ENCODE data around the gene TMEM63C. TPM values are rescaled to one million over a fixed set of nuclear protein-coding genes. Genes with fewer than 3 reads are reported as not detected.

Gene TMEM63C
- total RNA-seq, 1 experiment from 2014 or later = 0.57 TPM

DNA sequence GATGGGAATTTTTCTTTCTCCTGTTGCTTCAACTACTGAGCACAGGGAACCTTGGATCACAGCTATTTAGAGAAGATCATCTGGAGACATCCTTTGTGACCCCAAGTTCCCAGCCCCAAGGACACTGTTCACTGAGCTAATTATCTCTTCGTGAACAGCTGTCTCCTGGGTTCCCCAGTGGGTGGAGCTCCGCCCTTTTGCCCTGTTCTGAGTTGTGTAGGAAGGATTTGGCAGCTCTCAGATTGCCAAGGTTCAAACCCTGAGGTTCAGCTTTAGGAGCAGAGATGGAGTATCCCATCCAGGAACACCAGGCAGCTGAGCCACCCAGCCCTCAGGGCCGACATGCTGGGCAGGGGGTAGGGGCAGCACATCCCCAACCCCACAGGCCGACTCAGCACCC, 57.4 kb downstream of the TMEM63C start:
- in situ Hi-C loops (cut with HindIII; ENCODE audit: low pct_unique_long_range_greater_than_20kb, low sequenced_read_pairs) = no loop called here
- no peak for DNase-seq (ENCODE audit: low read depth)

DNA sequence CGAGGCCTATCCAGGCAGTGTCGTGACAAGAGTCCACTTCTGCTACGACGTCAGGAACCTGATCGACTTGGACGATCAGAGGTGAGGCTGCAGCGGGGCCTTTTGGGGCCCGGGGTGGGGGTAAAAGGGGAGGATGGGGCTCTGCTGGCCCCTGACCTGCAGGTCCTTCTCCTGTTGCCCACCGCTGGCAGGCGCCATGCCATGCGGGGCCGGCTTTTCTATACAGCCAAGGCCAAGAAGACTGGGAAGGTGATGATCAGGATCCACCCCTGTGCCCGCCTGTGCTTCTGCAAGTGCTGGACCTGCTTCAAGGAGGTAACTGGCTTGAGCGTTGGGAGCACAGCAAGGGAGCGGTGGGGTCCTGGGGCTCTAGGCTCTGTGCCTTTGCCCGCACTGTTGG, 57.8 kb downstream of the TMEM63C start:
- in situ Hi-C loops (cut with HindIII; ENCODE audit: low pct_unique_long_range_greater_than_20kb, low sequenced_read_pairs) = no loop called here
- no peak for DNase-seq (ENCODE audit: low read depth)

DNA sequence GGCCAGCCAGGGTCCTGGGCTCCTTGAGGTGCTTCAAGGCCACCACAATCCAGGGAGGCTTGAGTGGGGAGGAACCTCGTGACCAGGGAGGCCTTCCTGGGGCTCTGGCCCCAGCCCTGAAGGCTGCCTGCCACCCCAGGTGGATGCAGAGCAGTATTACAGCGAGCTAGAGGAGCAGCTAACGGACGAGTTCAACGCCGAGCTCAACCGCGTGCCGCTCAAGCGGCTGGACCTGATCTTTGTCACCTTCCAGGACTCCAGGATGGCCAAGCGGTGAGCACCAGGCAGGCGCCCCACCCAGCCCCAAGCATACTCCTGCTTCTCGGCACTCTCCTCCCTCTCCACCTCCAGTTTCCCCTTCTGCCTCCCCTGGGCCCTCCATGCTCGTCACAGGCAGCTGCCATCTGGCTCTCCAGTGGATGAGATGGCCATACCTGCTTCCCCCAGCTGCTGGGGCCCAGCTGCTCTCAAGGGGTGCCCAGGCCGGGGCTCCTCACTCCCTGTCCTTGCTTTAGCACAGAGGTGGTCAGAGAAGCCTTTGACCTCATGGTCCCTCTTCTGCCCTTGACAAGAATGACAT, 58.8 kb downstream of the TMEM63C start:
- in situ Hi-C loops (cut with HindIII; ENCODE audit: low pct_unique_long_range_greater_than_20kb, low sequenced_read_pairs) = no loop called here
- DNase-seq (ENCODE audit: low read depth) = no peak

DNA sequence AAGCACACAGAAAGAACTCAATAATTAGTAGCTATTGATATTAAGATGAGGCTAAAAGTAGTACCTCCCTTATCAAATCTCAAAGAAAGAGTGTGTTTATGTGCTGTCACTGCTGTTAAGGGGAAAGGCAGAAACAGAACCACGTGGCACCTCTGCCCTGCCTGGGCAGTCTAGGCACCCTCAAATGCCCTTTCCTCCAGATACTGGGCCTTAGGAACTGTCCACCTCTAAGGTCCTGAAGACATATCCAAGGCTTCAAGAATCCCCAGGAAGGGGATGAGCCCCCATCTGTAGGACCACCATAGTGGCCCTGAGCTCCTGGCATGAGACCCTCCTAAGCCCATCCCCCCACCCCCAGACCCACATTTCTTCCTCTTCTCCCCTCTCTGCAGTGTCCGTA, 60.4 kb downstream of the TMEM63C start:
- in situ Hi-C loops (cut with HindIII; ENCODE audit: low pct_unique_long_range_greater_than_20kb, low sequenced_read_pairs) = no loop called here
- DNase-seq (ENCODE audit: low read depth) = no peak

DNA sequence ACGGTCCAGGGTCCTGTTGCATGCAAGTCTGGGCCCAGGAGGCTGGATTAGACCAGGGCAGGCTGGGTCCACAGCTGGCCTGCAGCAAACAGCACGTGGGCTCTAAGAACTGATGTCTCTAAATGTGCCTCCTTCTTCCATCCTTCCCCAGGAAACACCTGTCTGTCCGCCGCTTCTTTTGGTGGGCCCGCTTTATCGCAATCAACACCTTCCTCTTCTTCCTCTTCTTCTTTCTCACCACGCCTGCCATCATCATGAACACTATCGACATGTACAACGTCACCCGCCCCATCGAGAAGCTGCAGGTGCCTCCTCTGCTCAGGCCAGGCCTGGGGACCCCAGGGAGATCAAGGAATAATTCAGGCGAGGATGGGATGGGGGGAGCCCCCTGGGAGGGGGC, 61.2 kb downstream of the TMEM63C start:
- DNase-seq (ENCODE audit: low read depth) = no peak
- in situ Hi-C loops (cut with HindIII; ENCODE audit: low pct_unique_long_range_greater_than_20kb, low sequenced_read_pairs) = no loop called here

DNA sequence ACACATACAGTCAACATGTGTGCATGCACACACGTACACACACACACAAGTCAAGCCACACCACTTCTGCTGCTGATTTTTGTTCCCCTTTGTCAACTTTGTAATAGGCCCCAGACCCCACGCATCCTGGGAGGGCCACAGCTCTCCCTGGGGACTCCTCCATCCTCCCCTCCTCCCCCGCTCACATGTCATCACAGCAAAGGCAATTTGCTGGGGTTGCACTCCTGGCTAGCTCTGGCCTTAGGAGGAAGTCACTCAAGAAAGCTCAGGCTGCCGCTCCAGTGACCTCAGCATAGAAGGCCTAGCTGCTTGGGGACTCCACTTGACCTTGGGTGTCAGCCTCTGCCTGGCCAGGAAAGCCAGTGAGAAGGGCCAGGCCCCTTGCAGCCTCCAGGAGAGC, 62.3 kb downstream of the TMEM63C start:
- in situ Hi-C loops (cut with HindIII; ENCODE audit: low pct_unique_long_range_greater_than_20kb, low sequenced_read_pairs) = no loop called here
- DNase-seq (ENCODE audit: low read depth) = no peak

DNA sequence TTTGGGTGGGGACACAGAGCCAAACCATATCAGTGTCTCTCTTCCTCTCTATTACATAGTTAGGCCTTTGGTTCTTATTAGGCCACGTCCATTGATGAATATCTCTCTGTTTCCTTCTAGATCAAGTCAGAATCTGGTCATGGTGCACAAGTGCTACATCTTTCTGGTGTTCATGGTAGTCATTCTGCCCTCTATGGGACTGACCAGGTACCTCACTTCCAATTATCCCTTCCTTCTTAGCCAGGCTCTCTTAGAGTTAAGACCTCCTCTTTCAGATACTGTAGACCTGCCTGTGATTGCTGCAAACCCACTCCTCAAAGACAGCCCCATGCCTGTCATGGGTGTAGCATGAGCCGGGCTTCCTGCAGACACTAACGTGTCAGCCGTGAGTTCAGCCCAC, 64.2 kb downstream of the TMEM63C start:
- DNase-seq (ENCODE audit: low read depth) = no peak
- in situ Hi-C loops (cut with HindIII; ENCODE audit: low pct_unique_long_range_greater_than_20kb, low sequenced_read_pairs) = no loop called here

DNA sequence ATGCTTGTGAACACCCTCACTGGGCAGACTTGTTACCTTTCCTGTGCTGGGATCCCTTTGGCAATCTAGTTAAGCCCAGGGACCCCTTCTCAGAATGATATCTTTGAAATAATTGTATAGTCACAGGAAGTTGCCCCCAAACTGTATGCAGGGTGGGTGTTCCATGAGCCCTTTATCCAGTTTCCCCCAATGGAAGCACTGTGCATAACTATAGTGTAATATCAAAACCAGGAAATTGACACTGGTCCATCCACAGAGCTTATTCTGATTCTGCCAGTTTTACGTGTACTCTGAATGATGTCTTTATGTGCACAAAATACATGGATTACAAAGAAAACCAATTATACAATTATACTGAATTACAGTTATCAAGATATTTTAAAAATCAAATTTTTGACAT, 65.2 kb downstream of the TMEM63C start:
- no peak for DNase-seq (ENCODE audit: low read depth)
- in situ Hi-C loops (cut with HindIII; ENCODE audit: low pct_unique_long_range_greater_than_20kb, low sequenced_read_pairs) = no loop called here

DNA sequence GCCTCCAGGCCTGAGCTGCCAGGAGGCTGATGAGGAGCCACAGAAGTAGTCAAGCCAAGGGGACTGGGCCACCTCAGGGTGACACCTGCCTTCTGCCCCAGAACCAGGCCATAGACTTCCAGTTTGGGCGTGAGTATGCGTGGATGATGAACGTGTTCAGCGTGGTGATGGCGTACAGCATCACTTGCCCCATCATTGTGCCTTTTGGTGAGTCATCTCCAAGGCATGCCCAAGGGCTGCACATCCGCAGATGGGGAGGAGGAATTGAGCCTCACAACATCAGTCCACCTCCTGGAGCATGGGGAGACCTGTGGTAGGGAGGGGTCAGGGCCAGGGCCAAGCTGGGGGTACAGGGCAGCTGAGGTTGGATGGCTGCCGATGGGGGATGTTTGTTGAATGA, 67.1 kb downstream of the TMEM63C start:
- DNase-seq (ENCODE audit: low read depth) = no peak
- in situ Hi-C loops (cut with HindIII; ENCODE audit: low pct_unique_long_range_greater_than_20kb, low sequenced_read_pairs) = no loop called here

DNA sequence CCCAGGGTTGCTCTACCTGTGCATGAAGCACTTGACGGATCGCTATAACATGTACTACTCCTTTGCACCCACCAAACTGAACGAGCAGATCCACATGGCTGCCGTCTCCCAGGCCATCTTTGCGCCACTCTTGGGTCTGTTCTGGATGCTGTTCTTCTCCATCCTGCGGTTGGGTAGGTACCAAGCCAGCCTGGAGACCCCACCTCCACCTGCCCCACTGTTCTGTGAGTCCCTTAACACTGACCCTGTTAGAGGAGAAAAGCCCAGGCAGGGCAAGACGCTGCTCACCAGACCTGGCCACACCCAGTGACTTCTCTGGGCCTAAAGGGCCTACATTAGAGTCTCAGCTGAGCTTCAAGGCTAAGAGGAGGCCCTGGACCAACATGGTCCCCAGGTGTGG, 67.7 kb downstream of the TMEM63C start:
- in situ Hi-C loops (cut with HindIII; ENCODE audit: low pct_unique_long_range_greater_than_20kb, low sequenced_read_pairs) = no loop called here
- no peak for DNase-seq (ENCODE audit: low read depth)

DNA sequence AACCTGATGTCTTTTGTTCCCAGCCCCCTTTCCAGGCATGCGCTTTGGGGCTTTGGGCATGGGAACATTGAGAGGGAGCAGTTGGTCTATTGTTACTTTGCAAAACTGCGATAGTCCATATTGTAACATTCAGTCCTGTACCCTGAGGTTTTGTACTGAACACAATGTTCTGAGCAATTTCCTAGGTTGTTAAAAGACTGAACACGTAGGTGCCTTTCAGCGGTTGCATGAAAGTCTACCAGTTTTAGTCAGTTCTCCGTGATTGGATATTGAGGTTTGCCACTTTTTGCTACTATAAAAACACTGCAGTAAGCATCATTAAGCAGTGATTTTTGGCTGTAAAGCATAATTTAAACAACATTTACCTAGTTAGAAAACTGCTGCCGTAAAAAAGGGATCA, 69.3 kb downstream of the TMEM63C start:
- no peak for DNase-seq (ENCODE audit: low read depth)
- in situ Hi-C loops (cut with HindIII; ENCODE audit: low pct_unique_long_range_greater_than_20kb, low sequenced_read_pairs) = no loop called here

DNA sequence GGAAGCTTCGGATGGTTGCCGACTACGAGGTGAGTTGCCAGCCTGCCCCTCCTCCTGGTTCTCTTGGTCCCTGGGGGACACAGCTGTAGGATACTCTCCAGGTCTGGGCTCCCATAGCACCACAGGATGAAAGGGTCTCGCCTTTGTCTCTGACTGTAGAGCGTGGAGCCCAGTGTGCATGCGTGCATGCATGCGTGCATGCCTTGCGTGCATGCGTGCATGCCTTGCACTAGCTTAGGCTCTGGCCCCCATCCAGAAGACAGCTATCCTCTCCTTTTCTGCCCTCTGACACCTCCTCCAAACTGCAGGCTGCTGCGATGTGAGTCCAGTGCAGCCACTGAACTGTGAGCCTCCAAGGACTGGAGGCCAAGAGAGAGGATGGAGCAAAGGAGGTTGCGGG, 70.3 kb downstream of the TMEM63C start:
- in situ Hi-C loops (cut with HindIII; ENCODE audit: low pct_unique_long_range_greater_than_20kb, low sequenced_read_pairs) = no loop called here
- DNase-seq (ENCODE audit: low read depth) = no peak

DNA sequence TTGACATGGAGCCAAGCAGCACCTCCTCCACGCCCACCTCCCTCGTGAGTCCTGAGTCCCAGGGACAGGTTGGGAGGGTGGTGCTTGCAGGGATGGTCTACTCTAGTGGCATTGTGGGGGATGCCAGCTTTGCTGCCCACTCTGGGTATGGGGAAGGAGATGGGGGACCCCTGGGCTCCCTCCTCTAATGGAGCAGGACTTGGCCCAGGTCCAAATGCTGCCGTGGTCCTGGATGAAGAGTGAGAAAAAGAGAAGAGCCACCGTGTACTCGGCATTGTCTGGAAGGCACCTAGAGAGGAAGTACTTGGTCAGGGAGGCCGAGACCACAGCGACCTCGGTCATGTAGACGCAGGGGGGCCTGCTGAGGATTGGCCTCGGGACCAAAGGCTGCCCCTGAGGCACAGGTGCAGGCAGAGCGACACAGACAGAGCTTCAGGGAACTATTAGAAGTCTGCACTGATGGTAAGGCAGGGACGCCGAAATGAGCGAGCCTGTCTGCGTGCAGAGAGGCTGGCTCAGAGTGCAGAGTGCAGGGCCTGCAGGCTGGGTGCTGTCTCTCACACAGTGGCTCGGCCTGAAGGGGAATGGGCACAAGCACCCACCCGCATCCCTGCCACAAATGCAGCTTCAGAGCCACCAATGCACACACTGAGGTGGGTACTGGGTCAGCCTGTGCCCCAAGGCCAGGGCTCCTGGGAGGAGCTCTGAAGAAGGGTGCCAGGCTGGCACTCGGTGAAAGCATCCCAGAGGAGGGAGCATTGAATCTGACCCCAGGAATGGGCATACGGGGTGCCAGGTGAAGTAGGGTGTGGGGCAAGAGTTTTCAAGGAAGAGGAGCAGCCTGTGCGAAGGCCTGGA, 72.0 kb downstream of the TMEM63C start:
- in situ Hi-C loops (cut with HindIII; ENCODE audit: low pct_unique_long_range_greater_than_20kb, low sequenced_read_pairs) = no loop called here
- DNase-seq (ENCODE audit: low read depth) = no peak

DNA sequence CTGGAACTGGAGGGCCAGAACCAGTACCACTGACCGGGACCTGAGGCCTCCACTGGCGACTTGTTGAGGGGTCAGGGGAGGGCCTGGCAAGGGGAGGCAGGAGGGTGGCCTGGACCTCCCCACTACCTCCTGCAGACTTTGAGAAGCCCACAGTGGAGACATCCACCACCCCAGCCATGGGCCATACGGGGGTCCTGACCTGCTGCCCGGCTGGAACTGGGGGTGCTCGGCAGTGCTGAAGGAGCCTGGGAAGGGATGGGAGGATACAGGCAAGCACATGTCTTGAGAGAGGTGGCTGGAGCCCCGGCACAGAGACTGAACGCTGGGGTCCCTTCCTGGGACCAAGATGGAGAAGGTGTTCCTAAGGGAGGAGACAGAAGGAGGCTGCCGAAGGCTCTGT, 75.1 kb downstream of the TMEM63C start:
- no peak for DNase-seq (ENCODE audit: low read depth)
- in situ Hi-C loops (cut with HindIII; ENCODE audit: low pct_unique_long_range_greater_than_20kb, low sequenced_read_pairs) = no loop called here

DNA sequence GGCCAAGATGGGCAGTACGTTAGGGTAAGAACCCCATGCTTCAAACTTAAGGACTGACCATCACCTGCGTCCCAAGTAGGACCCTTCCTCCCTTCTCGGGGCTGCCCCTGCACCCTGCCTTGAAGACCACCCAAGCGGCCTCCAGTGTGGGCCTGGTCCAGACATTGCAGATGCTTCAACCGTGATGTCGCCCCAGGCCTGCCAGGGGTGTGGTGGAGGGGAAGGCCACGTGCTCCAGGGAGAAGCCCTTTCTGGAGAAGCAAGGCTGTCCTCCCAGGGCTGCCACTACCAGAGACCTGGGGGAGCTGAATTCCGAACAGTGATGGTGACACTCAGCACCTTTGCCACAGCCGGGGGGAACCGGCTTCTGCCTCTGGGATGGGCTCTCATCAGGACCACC, 76.1 kb downstream of the TMEM63C start:
- no peak for DNase-seq (ENCODE audit: low read depth)
- in situ Hi-C loops (cut with HindIII; ENCODE audit: low pct_unique_long_range_greater_than_20kb, low sequenced_read_pairs) = no loop called here

DNA sequence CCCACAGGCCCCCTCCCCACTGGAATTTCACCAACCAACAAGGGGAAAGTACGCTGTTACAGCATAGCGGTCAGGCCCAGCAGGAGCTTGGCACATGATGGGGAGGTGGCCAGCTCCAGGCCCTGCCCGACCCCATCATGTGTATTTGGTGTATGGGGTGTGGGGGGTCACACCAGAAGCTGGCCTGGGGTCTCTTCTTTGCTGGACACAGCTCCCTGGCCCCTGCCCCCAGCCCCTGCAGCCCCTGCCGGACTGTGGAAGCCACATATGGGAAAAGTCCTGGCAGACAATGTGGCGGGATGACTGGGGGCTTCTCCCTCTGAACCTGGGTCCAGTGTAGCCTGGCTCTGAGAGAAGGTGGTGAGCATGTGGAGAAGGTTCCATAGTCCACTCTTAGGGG, 77.0 kb downstream of the TMEM63C start:
- in situ Hi-C loops (cut with HindIII; ENCODE audit: low pct_unique_long_range_greater_than_20kb, low sequenced_read_pairs) = no loop called here

DNA sequence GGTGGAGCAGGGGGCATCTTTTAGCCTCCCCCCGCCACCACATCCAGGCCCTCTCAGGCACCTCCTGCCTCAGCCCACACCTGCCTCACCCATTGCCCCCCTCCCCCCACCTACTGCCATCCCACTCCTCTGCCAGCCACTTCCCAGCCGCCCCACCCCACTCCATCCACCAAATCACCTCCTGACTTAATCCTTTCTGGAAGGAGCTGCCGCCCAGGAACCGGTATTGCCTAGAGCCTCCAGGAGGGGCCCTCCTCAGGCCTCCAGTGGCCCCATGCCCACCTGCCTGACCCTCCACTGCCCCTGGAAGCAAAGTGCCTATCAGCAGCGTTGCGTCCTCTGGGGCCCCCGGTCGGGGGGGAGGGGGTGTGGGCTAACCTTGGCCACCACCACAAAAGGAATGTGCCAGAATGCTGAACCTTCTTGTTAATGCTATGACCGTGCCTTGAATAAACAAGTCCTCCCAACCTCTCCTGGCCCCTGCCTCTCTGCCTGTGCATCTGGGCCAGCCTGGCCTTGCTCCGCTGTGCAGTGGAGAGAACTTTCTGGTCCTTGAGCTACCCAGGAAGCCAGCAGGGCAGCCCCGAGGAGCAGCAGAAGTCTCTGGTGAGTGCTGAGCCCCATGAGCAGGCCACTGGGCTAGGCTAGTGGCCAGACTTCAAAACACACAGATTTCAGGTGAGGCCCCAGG, 77.6 kb downstream of the TMEM63C start:
- in situ Hi-C loops (cut with HindIII; ENCODE audit: low pct_unique_long_range_greater_than_20kb, low sequenced_read_pairs) = no loop called here
- no peak for DNase-seq (ENCODE audit: low read depth)

More for the DNA sequence above, 77.0 kb downstream of the TMEM63C start:
- no peak for DNase-seq (ENCODE audit: low read depth)

DNA sequence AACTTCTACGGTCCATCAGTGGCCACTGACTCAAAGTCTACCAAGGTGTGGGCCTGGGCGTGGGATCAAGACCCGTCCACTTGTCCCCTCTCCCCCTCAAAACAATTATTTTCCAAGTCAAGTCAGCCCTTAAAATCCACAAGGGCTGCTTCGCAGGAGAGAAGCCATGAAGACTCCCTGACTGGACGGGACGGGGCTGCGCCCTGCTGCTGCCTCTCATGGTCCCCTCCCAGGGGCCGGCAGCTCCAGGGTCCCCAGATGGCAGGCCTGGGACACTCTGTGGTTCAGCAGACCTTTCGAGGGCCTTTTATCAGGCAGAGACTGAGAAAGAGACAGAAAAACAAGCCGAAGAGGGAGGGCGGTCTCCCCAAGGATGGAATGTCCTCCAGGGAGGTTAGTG, 78.6 kb downstream of the TMEM63C start:
- no peak for DNase-seq (ENCODE audit: low read depth)
- in situ Hi-C loops (cut with HindIII; ENCODE audit: low pct_unique_long_range_greater_than_20kb, low sequenced_read_pairs) = no loop called here

DNA sequence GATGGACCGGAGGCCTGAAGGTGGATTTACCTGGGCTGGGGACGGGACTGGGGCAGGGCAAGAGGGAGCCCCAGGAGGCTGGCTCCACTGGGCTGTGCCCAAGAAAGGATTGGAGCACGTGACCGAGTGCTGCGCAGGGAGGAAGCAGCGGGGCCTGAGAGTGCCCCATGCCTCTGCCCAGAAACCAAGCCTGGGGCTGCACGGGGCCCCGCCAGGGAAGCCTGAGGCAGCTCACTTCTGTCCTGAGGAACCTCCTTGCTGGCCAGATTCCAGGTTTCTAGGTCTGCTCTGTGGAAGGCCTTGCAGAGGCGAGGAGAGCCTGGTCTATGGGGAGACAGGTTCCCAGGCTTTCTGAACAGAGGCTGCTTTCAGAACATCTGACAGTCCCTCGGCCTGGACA, 79.0 kb downstream of the TMEM63C start:
- DNase-seq (ENCODE audit: low read depth) = no peak
- in situ Hi-C loops (cut with HindIII; ENCODE audit: low pct_unique_long_range_greater_than_20kb, low sequenced_read_pairs) = no loop called here

All from Caki2 (cell line).